Coronary artery (tissue), 2 donors: ENCODE results near the gene ITPK1.

Experiments
- DNase-seq: peaks from one replicate; pipeline ENCODE4 v3.0.0-alpha.2; 2017; ENCODE audit warnings: low spot score
- H3K27ac ChIP-seq, 2 donors: fragments of 200-600 bp; sonication (generic); one replicate each; pipeline ENCODE4 v1.5.1; 2016 to 2019
- H3K4me3 ChIP-seq: fragments of 200-600 bp; sonication (generic); 2 replicates; pipeline ENCODE4 v1.5.1; 2016; ENCODE audit warnings: mild to moderate bottlenecking, moderate library complexity
- CTCF ChIP-seq: fragments of 200-600 bp; sonication (generic); IDR thresholded peaks from one replicate; pipeline ENCODE4 v1.5.1; 2019; ENCODE audit warnings: antibody characterized with exemption

ITPK1 gene

GRCh38 chr14:92948647-92949046 lies 167.1 kb downstream of the ITPK1 start:
- H3K4me3 ChIP-seq = no peak overlapping the region
- no peak for DNase-seq
- H3K27ac ChIP-seq = no peak overlapping the region
- TF ChIP-seq CTCF = no peak

- no peak for DNase-seq
- no peak for TF ChIP-seq CTCF
- Histone ChIP-seq H3K4me3 (no peak overlapping the region), H3K27ac (no peak overlapping the region)
These were observed 168.7 kb downstream of the ITPK1 start for GRCh38 chr14:92946847-92947545.

- TF ChIP-seq CTCF = no peak
- DNase-seq = no peak
- H3K27ac ChIP-seq = no peak overlapping the region
These were observed 169.5 kb downstream of the ITPK1 start for GRCh38 chr14:92945959-92946846.

GRCh38 chr14:92945544-92945943 lies 170.2 kb downstream of the ITPK1 start:
- no peak for DNase-seq
- no peak for TF ChIP-seq CTCF
- H3K27ac ChIP-seq = no peak overlapping the region
- H3K4me3 ChIP-seq = no peak overlapping the region

More at GRCh38 chr14:92945959-92946846, 169.5 kb downstream of the ITPK1 start:
- no peak overlapping the region for H3K4me3 ChIP-seq

GRCh38 chr14:92944976-92945375 lies 170.7 kb downstream of the ITPK1 start:
- TF ChIP-seq CTCF = no peak
- Histone ChIP-seq H3K27ac (no peak overlapping the region), H3K4me3 (no peak overlapping the region)
- DNase-seq = no peak

- Histone ChIP-seq H3K4me3 (no peak overlapping the region), H3K27ac (no peak overlapping the region)
- no peak for DNase-seq
- TF ChIP-seq CTCF = no peak
These were observed 171.7 kb downstream of the ITPK1 start for GRCh38 chr14:92943855-92944570.
